Measurements from ENCODE around the gene FOXP1.

DNA sequence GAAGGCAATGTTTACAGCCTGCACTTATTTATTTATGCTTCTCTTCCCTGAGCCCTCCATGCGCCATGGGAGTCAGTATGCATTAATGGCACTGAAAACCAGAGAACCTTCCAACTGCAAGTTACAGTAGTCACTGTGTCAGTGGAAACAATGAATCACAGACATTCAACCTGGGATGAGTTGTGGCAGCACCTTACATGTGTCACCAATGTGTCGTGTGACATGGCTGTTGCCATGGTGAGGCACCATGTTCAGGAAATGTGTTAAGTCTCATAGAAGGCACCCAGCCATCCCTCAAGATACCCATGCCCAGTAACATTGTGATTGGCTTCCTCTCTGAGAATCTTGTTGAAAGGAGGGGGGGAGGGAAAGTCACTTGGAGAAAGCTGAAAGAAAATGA, 105.0 kb downstream of the FOXP1 start:
- TF ChIP-seq, protein P1, sequence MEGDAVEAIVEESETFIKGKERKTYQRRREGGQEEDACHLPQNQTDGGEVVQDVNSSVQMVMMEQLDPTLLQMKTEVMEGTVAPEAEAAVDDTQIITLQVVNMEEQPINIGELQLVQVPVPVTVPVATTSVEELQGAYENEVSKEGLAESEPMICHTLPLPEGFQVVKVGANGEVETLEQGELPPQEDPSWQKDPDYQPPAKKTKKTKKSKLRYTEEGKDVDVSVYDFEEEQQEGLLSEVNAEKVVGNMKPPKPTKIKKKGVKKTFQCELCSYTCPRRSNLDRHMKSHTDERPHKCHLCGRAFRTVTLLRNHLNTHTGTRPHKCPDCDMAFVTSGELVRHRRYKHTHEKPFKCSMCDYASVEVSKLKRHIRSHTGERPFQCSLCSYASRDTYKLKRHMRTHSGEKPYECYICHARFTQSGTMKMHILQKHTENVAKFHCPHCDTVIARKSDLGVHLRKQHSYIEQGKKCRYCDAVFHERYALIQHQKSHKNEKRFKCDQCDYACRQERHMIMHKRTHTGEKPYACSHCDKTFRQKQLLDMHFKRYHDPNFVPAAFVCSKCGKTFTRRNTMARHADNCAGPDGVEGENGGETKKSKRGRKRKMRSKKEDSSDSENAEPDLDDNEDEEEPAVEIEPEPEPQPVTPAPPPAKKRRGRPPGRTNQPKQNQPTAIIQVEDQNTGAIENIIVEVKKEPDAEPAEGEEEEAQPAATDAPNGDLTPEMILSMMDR (IDR thresholded peaks at IDR 0.05) = no peak
- TF ChIP-seq POLR2A (IDR thresholded peaks at IDR 0.05) (no peak), EP300 (IDR thresholded peaks at IDR 0.05) (no peak)
